CD14-positive monocyte (primary cell): ENCODE data around the gene MTUS2. TPM values are rescaled to one million over a fixed set of nuclear protein-coding genes. Genes with fewer than 3 reads are reported as not detected.
A peak's percentile ranks its signal among the peaks of the same experiment; 100 is the strongest.

Experiments
- DNase-seq, 3 donors: peaks; one replicate each; pipeline ENCODE4 v3.0.0-alpha.2; 2011 to 2022
- H2AFZ ChIP-seq: 2 replicates; pipeline ENCODE4 v1.6.0; 2012; ENCODE audit warnings: mild to moderate bottlenecking, low read depth, low read length, inconsistent platforms; ENCODE audit not compliant: insufficient read depth, poor library complexity, severe bottlenecking
- H3K27ac ChIP-seq, 2 donors: 1 replicate in 1 of 2; 2 replicates in 1 of 2; pipeline ENCODE4 v1.5.1; 2012 to 2013; ENCODE audit warnings: low read length in 2 of 2, control low read depth in 1 of 2, inconsistent platforms in 1 of 2, low read depth in 1 of 2, mild to moderate bottlenecking in 1 of 2
- H3K27me3 ChIP-seq, 2 donors: one replicate each; pipeline versions ENCODE4 v1.6.0 to v1.6.1; 2011 to 2013; ENCODE audit warnings: low read length in 2 of 2; ENCODE audit not compliant: control insufficient read depth in 2 of 2, insufficient read depth in 2 of 2
- H3K36me3 ChIP-seq, 2 donors: replicated peaks in 1 of 2; 1 replicate in 1 of 2; 2 replicates in 1 of 2; pipeline versions ENCODE4 v1.5.1 to v1.6.1; 2012 to 2013; ENCODE audit warnings: low read length in 2 of 2, control low read depth in 1 of 2, inconsistent platforms in 1 of 2, mild to moderate bottlenecking in 1 of 2; ENCODE audit not compliant: insufficient read depth in 2 of 2, control insufficient read depth in 1 of 2
- H3K4me1 ChIP-seq, 2 donors: 1 replicate in 1 of 2; 2 replicates in 1 of 2; pipeline versions ENCODE4 v1.5.1 to v1.6.1; 2012 to 2013; ENCODE audit warnings: low read length in 2 of 2, control low read depth in 1 of 2, inconsistent platforms in 1 of 2, mild to moderate bottlenecking in 1 of 2, moderate library complexity in 1 of 2; ENCODE audit not compliant: insufficient read depth in 2 of 2, control insufficient read depth in 1 of 2
- H3K4me2 ChIP-seq: replicated peaks from 2 replicates; pipeline ENCODE3; 2012; ENCODE audit warnings: low read length, moderate library complexity, mild to moderate bottlenecking; ENCODE audit not compliant: poor library complexity, severe bottlenecking; ENCODE audit errors: extremely low read depth
- H3K4me3 ChIP-seq, 3 experiments: fragments of 200-600 bp in 1 of 3; sonication (generic) in 1 of 3; replicated peaks in 1 of 3; 1 replicate in 2 of 3; 2 replicates in 1 of 3; pipeline ENCODE4 v1.5.1; 2011 to 2013; ENCODE audit warnings: low read length in 3 of 3, mild to moderate bottlenecking in 3 of 3, control low read depth in 2 of 3, low read depth in 2 of 3, inconsistent platforms in 1 of 3, moderate library complexity in 1 of 3
- H3K79me2 ChIP-seq: 2 replicates; pipeline ENCODE4 v1.6.0; 2012; ENCODE audit warnings: mild to moderate bottlenecking, control low read depth, inconsistent platforms, low read length, moderate library complexity; ENCODE audit not compliant: insufficient read depth
- H3K9ac ChIP-seq: 2 replicates; pipeline ENCODE4 v1.6.0; 2017; ENCODE audit warnings: low read length, mild to moderate bottlenecking; ENCODE audit not compliant: insufficient read depth, poor library complexity, severe bottlenecking
- H3K9me3 ChIP-seq, 2 donors: replicated peaks in 1 of 2; 1 replicate in 1 of 2; 2 replicates in 1 of 2; pipeline versions ENCODE4 v1.5.1 to v1.6.1; 2012 to 2013; ENCODE audit warnings: low read length in 2 of 2, control low read depth in 1 of 2; ENCODE audit not compliant: control insufficient read depth in 1 of 2, insufficient read depth in 1 of 2
- H4K20me1 ChIP-seq: 2 replicates; pipeline ENCODE4 v1.6.0; 2012; ENCODE audit warnings: mild to moderate bottlenecking, low read length, control low read depth, moderate library complexity; ENCODE audit not compliant: insufficient read depth
- H3K27ac Mint-ChIP-seq, 7 donors: one replicate each; pipeline ENCODE4 v1.8.0; 2020; ENCODE audit warnings: mild to moderate bottlenecking in 7 of 7, mixed read lengths in 7 of 7, moderate library complexity in 6 of 7, inconsistent platforms in 2 of 7
- H3K27me3 Mint-ChIP-seq, 3 donors: one replicate each; pipeline ENCODE4 v1.8.0; 2021 to 2022; ENCODE audit warnings: low read depth in 3 of 3, mild to moderate bottlenecking in 3 of 3, mixed read lengths in 3 of 3, moderate library complexity in 3 of 3, inconsistent platforms in 1 of 3
- H3K36me3 Mint-ChIP-seq, 2 donors: one replicate each; pipeline ENCODE4 v1.8.0; 2020; ENCODE audit warnings: mixed read lengths in 2 of 2, inconsistent platforms in 1 of 2, mild to moderate bottlenecking in 1 of 2
- H3K4me1 Mint-ChIP-seq: one replicate; pipeline ENCODE4 v1.8.0; 2020; ENCODE audit warnings: mild to moderate bottlenecking, mixed read lengths
- H3K4me3 Mint-ChIP-seq, 2 donors: one replicate each; pipeline ENCODE4 v1.8.0; 2020; ENCODE audit warnings: mild to moderate bottlenecking in 2 of 2, mixed read lengths in 2 of 2, moderate library complexity in 1 of 2
- H3K9me3 Mint-ChIP-seq, 7 donors: one replicate each; pipeline ENCODE4 v1.8.0; 2020 to 2022; ENCODE audit warnings: mixed read lengths in 7 of 7, mild to moderate bottlenecking in 6 of 7, moderate library complexity in 6 of 7, inconsistent platforms in 2 of 7
- WGBS: methylation state at CpG from one replicate; pipeline ENCODE4 v1.1.5; 2013; ENCODE audit warnings: missing lambda C conversion rate; ENCODE audit not compliant: insufficient coverage; 5-methylcytosine and 5-hydroxymethylcytosine counted together
- intact Hi-C, 2 donors: fragments of 100-400 bp; cut with micrococcal nuclease; formaldehyde crosslinking; loops; one replicate each; pipeline versions ENCODE4 v1.15.0 to v1.15.1; 2023
- polyA plus RNA-seq, 3 donors: library from polyadenylated mRNA; depleted of rRNA in 1 of 3; unstranded in 2 of 3; stranded (reverse) in 1 of 3; fragments of 300-500 nt in 2 of 3; fragments of >200 nt in 1 of 3; fragmentation: Illumina TruSeq in 2 of 3; gene quantifications; 1 replicate in 2 of 3; 2 replicates in 1 of 3; pipeline ENCODE4 v1.2.3, GENCODE V29; 2012 to 2021
- TF ChIP-seq, protein P1 (sequence below): fragments of 200-600 bp; IDR thresholded peaks from one replicate; pipeline ENCODE4 v1.8.0; 2022; ENCODE audit warnings: antibody characterized with exemption, mild to moderate bottlenecking

Gene MTUS2
- polyA plus RNA-seq, 3 donors: 0.04 TPM; not detected in 2

DNA sequence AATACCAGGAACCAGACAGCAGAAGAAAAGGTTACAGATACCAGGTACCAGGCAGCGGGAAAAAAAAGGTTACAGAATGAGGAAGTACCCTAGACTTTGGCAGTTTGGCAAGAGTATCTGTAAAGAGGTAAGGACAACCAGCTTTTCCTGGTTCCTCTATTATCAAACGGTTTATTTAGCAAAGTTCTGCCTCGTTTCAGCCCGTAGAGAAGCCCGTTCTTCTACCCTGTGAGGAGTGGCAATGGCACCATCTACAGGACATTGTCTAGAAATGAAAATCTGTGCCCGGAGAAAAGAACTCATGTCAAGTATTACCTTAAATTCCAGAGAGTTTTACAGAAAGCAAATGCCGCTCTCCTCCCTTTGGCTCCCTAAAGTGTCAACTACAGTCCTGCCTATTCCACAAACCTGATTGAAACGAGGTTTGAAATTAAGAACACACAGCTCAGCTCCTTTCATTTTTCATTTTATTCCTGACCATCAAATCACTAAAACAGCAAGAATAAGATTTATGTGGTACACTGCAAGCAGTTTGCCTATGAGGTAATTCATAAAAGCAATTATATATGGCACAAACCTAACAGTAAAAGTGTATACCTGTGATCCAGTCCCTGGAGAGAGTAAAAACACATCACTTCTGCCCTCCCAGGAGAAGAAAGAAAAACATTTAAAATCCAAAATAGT is 549.1 kb downstream of the MTUS2 start:
- Histone ChIP-seq H2AFZ (no peak overlapping the region), H3K9me3 (no peaks in the 10 kb centered on the region), H4K20me1 (no peaks in the 10 kb centered on the region), H3K79me2 (no peaks in the 10 kb centered on the region), H3K4me2 (no peak overlapping the region), H3K27ac (no peak overlapping the region), H3K27me3 (no peaks in the 10 kb centered on the region), H3K9ac (no peak overlapping the region), H3K4me3 (no peak overlapping the region), H3K4me1 (peaks cover 0 to 5% of the 10 kb centered on the region in 2 donors), H3K36me3 (no peaks in the 10 kb centered on the region)
- H3K27me3 Mint-ChIP-seq: peaks cover 0 to 4% (median 0%) of the 10 kb centered on the region in 3 donors
- peak in 2 of 3 donors; percentile 9 to 35 for DNase-seq
- no peaks in the 10 kb centered on the region for H3K36me3 Mint-ChIP-seq
- WGBS: 16% methylated on average over 6 of the region's 8 CpGs
- intact Hi-C loops: no loop called here
- H3K9me3 Mint-ChIP-seq: peaks cover 1 to 8% (median 5%) of the 10 kb centered on the region in 7 donors
- H3K4me1 Mint-ChIP-seq: peaks cover 6% of the 10 kb centered on the region
- H3K4me3 Mint-ChIP-seq: no peak overlapping the region
- H3K27ac Mint-ChIP-seq: peak overlapping the region in 1 of 7 donors; percentile 75
- TF ChIP-seq, protein P1, sequence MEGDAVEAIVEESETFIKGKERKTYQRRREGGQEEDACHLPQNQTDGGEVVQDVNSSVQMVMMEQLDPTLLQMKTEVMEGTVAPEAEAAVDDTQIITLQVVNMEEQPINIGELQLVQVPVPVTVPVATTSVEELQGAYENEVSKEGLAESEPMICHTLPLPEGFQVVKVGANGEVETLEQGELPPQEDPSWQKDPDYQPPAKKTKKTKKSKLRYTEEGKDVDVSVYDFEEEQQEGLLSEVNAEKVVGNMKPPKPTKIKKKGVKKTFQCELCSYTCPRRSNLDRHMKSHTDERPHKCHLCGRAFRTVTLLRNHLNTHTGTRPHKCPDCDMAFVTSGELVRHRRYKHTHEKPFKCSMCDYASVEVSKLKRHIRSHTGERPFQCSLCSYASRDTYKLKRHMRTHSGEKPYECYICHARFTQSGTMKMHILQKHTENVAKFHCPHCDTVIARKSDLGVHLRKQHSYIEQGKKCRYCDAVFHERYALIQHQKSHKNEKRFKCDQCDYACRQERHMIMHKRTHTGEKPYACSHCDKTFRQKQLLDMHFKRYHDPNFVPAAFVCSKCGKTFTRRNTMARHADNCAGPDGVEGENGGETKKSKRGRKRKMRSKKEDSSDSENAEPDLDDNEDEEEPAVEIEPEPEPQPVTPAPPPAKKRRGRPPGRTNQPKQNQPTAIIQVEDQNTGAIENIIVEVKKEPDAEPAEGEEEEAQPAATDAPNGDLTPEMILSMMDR: no peak

DNA sequence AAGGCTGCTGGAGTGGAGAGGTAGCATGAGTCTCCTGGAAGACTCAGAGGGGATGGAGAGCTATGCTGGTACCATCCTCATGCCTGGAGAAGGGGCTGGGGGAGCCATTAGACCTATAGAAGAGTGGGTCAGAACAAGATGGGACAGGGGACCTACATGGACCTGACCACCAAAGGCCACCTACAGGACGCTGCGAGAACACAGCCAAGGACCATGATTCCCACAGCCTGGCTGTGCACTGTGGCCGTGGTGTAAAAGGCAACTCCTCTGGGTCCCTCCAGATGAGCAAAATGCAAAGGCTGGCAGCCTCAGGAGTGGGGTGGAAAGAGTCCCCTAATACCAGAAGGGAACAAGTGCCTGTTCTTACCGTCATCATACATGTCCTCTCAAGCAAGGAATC is 559.1 kb downstream of the MTUS2 start:
- Histone ChIP-seq H3K79me2 (no peaks in the 10 kb centered on the region), H3K27ac (no peak overlapping the region), H3K4me2 (no peak overlapping the region), H4K20me1 (no peaks in the 10 kb centered on the region), H2AFZ (no peak overlapping the region), H3K4me3 (no peak overlapping the region), H3K9ac (no peak overlapping the region), H3K9me3 (peaks cover 16 to 19% of the 10 kb centered on the region in 2 donors), H3K4me1 (no peaks in the 10 kb centered on the region), H3K27me3 (no peaks in the 10 kb centered on the region), H3K36me3 (no peaks in the 10 kb centered on the region)
- DNase-seq: no peak
- H3K27ac Mint-ChIP-seq: no peak overlapping the region
- H3K4me1 Mint-ChIP-seq: no peaks in the 10 kb centered on the region
- no peak overlapping the region for H3K4me3 Mint-ChIP-seq
- H3K9me3 Mint-ChIP-seq: peaks cover 6 to 24% (median 15%) of the 10 kb centered on the region in 7 donors
- peaks cover 0 to 6% (median 2%) of the 10 kb centered on the region in 3 donors for H3K27me3 Mint-ChIP-seq
- WGBS: 100% methylated on average over 2 of the region's 4 CpGs
- intact Hi-C loops: no loop called here
- TF ChIP-seq, protein P1: no peak
- no peaks in the 10 kb centered on the region for H3K36me3 Mint-ChIP-seq
